ENCODE data around the gene NUDT13. TPM values are rescaled to one million over a fixed set of nuclear protein-coding genes. Genes with fewer than 3 reads are reported as not detected.
"Not testable (repeated sequence)": the region's sequence is repeated elsewhere in the genome, so short reads cannot be mapped to it uniquely, and the experiment has no call there.

The NUDT13 gene
- total and polyA plus RNA-seq, 2 donors (not counting 1 experiment from before 2014, with no cell fraction given), result 2.5 to 4.5 TPM

- WGBS (ENCODE audit: insufficient coverage), result no CpG with 5 or more reads among the region's 1 CpG
These were observed 11.1 kb upstream of the NUDT13 start for GRCh38 chr10:73099141-73099540.

GRCh38 chr10:73106301-73106700 lies 4.0 kb upstream of the NUDT13 start:
- Histone ChIP-seq H3K4me1 (ENCODE audit: control insufficient read depth in 2 of 2, insufficient read depth in 2 of 2, low read length in 2 of 2) (peaks cover 0 to 8% of the 10 kb centered on the region in 2 donors), H3K9ac (ENCODE audit: low read length) (no peak overlapping the region), H2AFZ (ENCODE audit: insufficient read depth, low read depth, low read length, poor library complexity, severe bottlenecking) (no peak overlapping the region), H3K27ac (ENCODE audit: low read length in 2 of 2) (no peak overlapping the region), H4K20me1 (ENCODE audit: control insufficient read depth, insufficient read depth, low read length, poor library complexity, severe bottlenecking) (no peaks in the 10 kb centered on the region), H3K4me3 (ENCODE audit: control extremely low read depth in 1 of 5, extremely low read depth in 1 of 5, insufficient read depth in 1 of 5, low read depth in 2 of 5, low read length in 4 of 5) (no peak overlapping the region), H3K36me3 (replicated peaks in 1 of 2; ENCODE audit: control extremely low read depth in 1 of 2, control insufficient read depth in 1 of 2, extremely low read depth in 1 of 2, insufficient read depth in 2 of 2, low read length in 1 of 2) (peaks cover 2 to 3% of the 10 kb centered on the region in 2 experiments), H3K9me3 (ENCODE audit: control extremely low read depth in 1 of 3, control insufficient read depth in 2 of 3, insufficient read depth in 1 of 3, low read length in 2 of 3) (no peaks in the 10 kb centered on the region), H3K79me2 (ENCODE audit: control insufficient read depth, insufficient read depth, low read length) (no peaks in the 10 kb centered on the region), H3K4me2 (replicated peaks; ENCODE audit: low read depth, low read length, poor library complexity, severe bottlenecking) (no peak overlapping the region), H3K27me3 (replicated peaks in 1 of 4; ENCODE audit: control extremely low read depth in 1 of 4, control insufficient read depth in 3 of 4, insufficient read depth in 4 of 4, low read length in 3 of 4) (no peaks in the 10 kb centered on the region)
- H3K4me3 Mint-ChIP-seq, result no peak overlapping the region
- no CpG with 5 or more reads among the region's 3 CpGs for WGBS (ENCODE audit: insufficient coverage)
- POLR2A ChIA-PET, result no interaction called here
- intact Hi-C loops (cut with micrococcal nuclease), result no loop called here
- CTCF ChIA-PET, result no interaction called here
- H3K27ac Mint-ChIP-seq, result no peak overlapping the region
- H3K4me1 Mint-ChIP-seq, result peaks cover 8% of the 10 kb centered on the region
- no peak for TF ChIP-seq EZH2 (IDR thresholded peaks at IDR 0.05; ENCODE audit: borderline replicate concordance, insufficient read depth, low read depth, low read length, poor library complexity, severe bottlenecking)
- no peak for TF ChIP-seq CTCF (IDR thresholded peaks at IDR 0.05)
- no peaks in the 10 kb centered on the region for H3K27me3 Mint-ChIP-seq
- no peaks in the 10 kb centered on the region for H3K9me3 Mint-ChIP-seq (ENCODE audit: insufficient read depth)
- DNase-seq, result no peak
- ATAC-seq (ENCODE audit: low read depth), result no peak

More at GRCh38 chr10:73099141-73099540, 11.1 kb upstream of the NUDT13 start:
- Histone ChIP-seq H3K27ac (ENCODE audit: low read length in 2 of 2) (no peak overlapping the region), H3K9ac (ENCODE audit: low read length) (no peak overlapping the region), H4K20me1 (ENCODE audit: control insufficient read depth, insufficient read depth, low read length, poor library complexity, severe bottlenecking) (peaks cover 5% of the 10 kb centered on the region), H3K4me3 (ENCODE audit: control extremely low read depth in 1 of 5, extremely low read depth in 1 of 5, insufficient read depth in 1 of 5, low read depth in 2 of 5, low read length in 4 of 5) (no peak overlapping the region), H3K27me3 (replicated peaks in 1 of 4; ENCODE audit: control extremely low read depth in 1 of 4, control insufficient read depth in 3 of 4, insufficient read depth in 4 of 4, low read length in 3 of 4) (no peaks in the 10 kb centered on the region), H3K4me2 (replicated peaks; ENCODE audit: low read depth, low read length, poor library complexity, severe bottlenecking) (no peak overlapping the region), H3K79me2 (ENCODE audit: control insufficient read depth, insufficient read depth, low read length) (peaks cover 15% of the 10 kb centered on the region), H2AFZ (ENCODE audit: insufficient read depth, low read depth, low read length, poor library complexity, severe bottlenecking) (no peak overlapping the region), H3K9me3 (ENCODE audit: control extremely low read depth in 1 of 3, control insufficient read depth in 2 of 3, insufficient read depth in 1 of 3, low read length in 2 of 3) (no peaks in the 10 kb centered on the region), H3K36me3 (replicated peaks in 1 of 2; ENCODE audit: control extremely low read depth in 1 of 2, control insufficient read depth in 1 of 2, extremely low read depth in 1 of 2, insufficient read depth in 2 of 2, low read length in 1 of 2) (peaks cover 2 to 5% of the 10 kb centered on the region in 2 experiments), H3K4me1 (ENCODE audit: control insufficient read depth in 2 of 2, insufficient read depth in 2 of 2, low read length in 2 of 2) (peaks cover 8 to 15% of the 10 kb centered on the region in 2 donors)
- Mint-ChIP-seq H3K4me3 (no peak overlapping the region), H3K4me1 (peaks cover 23% of the 10 kb centered on the region), H3K27me3 (no peaks in the 10 kb centered on the region), H3K27ac (no peak overlapping the region), H3K9me3 (ENCODE audit: insufficient read depth) (no peaks in the 10 kb centered on the region)
- ChIA-PET POLR2A (no interaction called here), CTCF (interaction anchor here (0.7 to 3.7 kb wide), 3 partner anchors 11 to 409 kb away, joined by 5 to 17 read pairs (median 8); partner anchors contain the start of gene NUDT13)
- no peak for ATAC-seq (ENCODE audit: low read depth)
- no peak for DNase-seq
- intact Hi-C loops (cut with micrococcal nuclease), result loop anchor here (5.0 kb wide), 4 partner anchors 33 to 1728 kb away; partner anchors contain the start of genes KAT6B, MCU and PPP3CB
- TF ChIP-seq CTCF (IDR thresholded peaks at IDR 0.05) (no peak), EZH2 (IDR thresholded peaks at IDR 0.05; ENCODE audit: borderline replicate concordance, insufficient read depth, low read depth, low read length, poor library complexity, severe bottlenecking) (no peak)

GRCh38 chr10:73109248-73109652 lies 1.0 kb upstream of the NUDT13 start:
- POLR2A ChIA-PET, result interaction anchor here (0.7 to 2.1 kb wide), 2 partner anchors 14 to 45 kb away, joined by 3 to 7 read pairs; no protein-coding TSS in a partner anchor
- not testable (repeated sequence) for H3K27ac Mint-ChIP-seq; H3K9me3 Mint-ChIP-seq (ENCODE audit: insufficient read depth)

More at GRCh38 chr10:73109248-73109652, 1.0 kb upstream of the NUDT13 start:
- H3K4me2 ChIP-seq (replicated peaks; ENCODE audit: low read depth, low read length, poor library complexity, severe bottlenecking); H3K79me2 ChIP-seq (ENCODE audit: control insufficient read depth, insufficient read depth, low read length); H3K4me3 Mint-ChIP-seq; intact Hi-C loops (cut with micrococcal nuclease); H3K9ac ChIP-seq (ENCODE audit: low read length); H2AFZ ChIP-seq (ENCODE audit: insufficient read depth, low read depth, low read length, poor library complexity, severe bottlenecking); H3K4me3 ChIP-seq (ENCODE audit: control extremely low read depth in 1 of 5, extremely low read depth in 1 of 5, insufficient read depth in 1 of 5, low read depth in 2 of 5, low read length in 4 of 5); H3K27ac ChIP-seq (ENCODE audit: low read length in 2 of 2); DNase-seq; ATAC-seq (ENCODE audit: low read depth); H3K4me1 ChIP-seq (ENCODE audit: control insufficient read depth in 2 of 2, insufficient read depth in 2 of 2, low read length in 2 of 2); H3K27me3 Mint-ChIP-seq; H3K9me3 ChIP-seq (ENCODE audit: control extremely low read depth in 1 of 3, control insufficient read depth in 2 of 3, insufficient read depth in 1 of 3, low read length in 2 of 3); H3K27me3 ChIP-seq (replicated peaks in 1 of 4; ENCODE audit: control extremely low read depth in 1 of 4, control insufficient read depth in 3 of 4, insufficient read depth in 4 of 4, low read length in 3 of 4); H3K36me3 ChIP-seq (replicated peaks in 1 of 2; ENCODE audit: control extremely low read depth in 1 of 2, control insufficient read depth in 1 of 2, extremely low read depth in 1 of 2, insufficient read depth in 2 of 2, low read length in 1 of 2); H4K20me1 ChIP-seq (ENCODE audit: control insufficient read depth, insufficient read depth, low read length, poor library complexity, severe bottlenecking): not testable (repeated sequence)
- WGBS (ENCODE audit: insufficient coverage), result 93% methylated on average over 3 of the region's 4 CpGs
- H3K4me1 Mint-ChIP-seq, result peaks cover 11% of the 10 kb centered on the region
- CTCF ChIA-PET, result interaction anchor here (0.7 to 4.3 kb wide), 4 partner anchors 10 to 49 kb away, joined by 3 to 35 read pairs (median 7); partner anchors contain the start of gene P4HA1

All from B cell (primary cell).